HG02642 (cell line): ENCODE data around the gene RAB38.

Experiments used
- ATAC-seq: cut with Tn5 transposase; IDR thresholded peaks from one replicate; pipeline ENCODE4 v1.9.1; 2021; ENCODE audit warnings: mild to moderate bottlenecking; ENCODE audit not compliant: unreplicated experiment, poor library complexity

Gene RAB38

DNA sequence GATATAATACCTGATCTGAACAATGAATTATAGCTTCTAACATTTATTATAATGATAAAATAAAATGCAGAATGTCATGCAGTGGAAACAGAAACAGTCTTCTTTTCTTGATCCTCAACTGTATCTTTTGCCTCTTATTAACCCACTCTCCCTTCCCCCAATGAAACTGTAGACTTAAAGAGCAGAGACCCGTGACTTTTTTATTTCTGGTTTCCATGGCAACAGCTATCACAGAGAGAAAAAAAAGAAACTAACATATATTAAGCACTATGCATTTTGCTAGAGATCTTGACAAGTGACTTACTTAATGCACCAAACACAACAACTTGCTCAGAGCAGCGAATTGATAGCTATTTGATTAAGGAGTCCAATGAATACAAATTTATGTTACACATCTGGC lies 69.3 kb downstream of the RAB38 start:
- ATAC-seq, result no peak

DNA sequence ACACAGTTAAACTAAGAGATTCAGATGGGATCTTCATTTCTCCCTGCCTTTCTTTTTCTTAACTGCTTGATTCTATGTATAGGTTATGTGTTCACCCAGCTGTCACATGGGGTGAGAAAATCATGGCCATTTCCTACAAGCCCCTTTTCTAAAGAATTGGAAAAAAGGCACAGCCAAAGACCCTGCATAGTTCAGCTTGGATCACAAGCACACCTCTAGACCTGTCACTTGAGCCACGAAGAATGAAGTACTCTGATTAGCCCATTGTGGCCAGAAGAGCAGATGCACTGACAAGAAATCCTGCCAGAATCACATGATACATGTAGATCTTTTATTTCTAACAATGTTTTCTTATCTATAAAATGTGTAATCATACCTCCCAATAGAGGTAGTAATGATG lies 69.7 kb downstream of the RAB38 start:
- no peak for ATAC-seq

DNA sequence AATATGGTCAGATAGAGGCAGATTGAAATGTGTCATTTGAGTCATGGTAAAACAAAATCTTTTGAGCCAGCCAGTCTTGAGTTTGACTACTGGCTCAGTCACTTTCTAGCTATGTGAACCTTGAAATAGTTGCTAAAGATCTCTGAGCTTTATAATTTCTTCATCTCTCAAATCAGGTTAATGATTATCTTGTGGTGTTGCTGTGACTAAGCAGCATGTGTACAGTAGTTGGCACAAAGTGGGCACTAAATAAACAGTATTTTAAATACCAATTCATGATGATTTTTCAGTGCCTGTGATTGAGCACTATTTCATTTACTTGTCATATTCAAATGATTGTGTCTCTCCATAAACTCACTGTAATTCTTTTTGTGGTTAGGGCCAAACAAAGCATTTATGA lies 70.8 kb downstream of the RAB38 start:
- no peak for ATAC-seq

DNA sequence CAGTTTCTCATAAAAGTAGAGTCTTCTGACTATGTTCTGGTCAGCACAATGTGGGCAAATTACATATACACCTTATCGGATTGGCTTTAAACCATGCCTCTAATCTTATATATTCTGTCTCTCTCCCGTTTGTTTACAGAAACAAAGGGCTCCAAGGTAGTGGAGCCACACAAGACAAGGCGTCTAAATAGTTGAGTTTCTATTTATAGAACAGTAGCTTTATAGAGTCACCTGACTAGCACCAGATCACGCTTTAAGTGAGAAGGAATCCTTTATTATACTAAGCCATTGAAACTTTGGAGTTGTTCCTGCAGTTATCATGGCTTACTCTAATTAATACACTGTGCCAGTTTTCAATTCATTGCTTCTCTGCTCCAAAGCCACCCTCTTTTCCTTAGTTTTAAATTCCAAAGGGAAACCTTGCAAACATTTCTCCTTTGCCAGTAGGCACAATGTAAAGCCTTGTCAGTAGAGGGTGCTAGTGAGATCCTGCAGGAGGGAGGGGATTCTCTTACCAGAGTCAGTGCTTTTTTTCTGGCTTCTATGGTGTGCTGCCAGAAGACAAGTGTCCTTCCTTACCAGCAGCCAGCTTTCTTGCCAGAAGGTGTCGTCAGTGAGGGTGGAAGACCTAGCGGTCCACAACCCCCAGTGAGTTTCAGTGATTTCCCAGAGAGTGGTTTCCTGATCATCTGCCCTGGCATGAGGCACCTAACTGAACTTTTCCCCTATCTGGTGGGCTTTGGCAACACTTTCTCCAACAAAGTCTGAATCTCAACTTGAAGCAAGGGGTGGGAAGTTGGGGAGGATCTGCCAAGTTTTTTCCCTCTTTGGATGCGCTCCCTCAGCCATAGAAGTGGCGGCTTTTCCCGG lies 71.7 kb downstream of the RAB38 start:
- peak; percentile 92 for ATAC-seq

DNA sequence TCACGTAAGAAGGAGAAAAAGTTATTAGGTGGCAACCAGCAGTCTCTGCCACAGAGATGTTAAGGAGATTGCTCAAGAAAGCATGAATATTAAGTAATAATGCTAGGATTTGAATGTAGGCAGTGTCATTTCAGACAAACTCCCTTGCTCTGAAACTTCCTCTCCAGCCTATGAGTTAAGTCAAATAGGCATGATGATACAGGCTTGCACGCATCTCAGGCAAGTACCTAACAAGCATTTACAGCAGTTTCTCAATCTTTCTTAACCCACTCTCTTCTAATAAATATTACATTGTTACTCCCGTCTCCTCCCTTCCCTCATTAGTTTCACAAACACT lies 72.7 kb downstream of the RAB38 start:
- no peak for ATAC-seq

DNA sequence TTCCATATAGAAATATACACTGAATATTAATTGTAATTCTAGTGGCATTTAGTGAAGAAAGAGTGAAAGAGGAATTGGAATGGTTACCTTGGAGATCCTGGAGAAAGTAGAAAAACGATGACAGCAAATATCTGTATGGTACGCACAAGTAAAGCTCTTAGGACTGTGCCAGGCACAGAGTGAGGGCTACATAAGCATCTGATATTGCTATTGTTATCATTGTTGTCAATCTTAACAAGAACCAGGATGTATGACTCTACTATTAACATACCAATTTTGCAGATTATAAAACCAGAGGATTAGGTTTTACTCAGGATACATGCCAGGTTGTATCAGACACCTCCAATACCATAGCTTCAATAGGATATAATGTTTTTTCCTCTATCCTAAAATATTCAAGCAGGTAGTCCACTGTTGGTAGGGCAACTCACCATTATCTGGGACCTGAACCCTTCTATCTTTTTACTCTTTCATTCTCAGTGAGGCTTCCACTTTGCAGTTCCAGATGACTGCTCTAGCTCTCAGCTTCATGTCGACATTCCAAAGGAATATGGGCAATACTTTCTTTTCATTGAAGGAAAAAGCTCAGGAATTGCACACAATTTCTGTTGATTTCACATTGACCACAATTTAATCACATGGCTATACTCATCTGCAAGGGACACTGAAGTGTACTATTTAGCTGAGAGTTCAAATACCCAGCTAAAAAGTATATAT lies 73.2 kb downstream of the RAB38 start:
- no peak for ATAC-seq

DNA sequence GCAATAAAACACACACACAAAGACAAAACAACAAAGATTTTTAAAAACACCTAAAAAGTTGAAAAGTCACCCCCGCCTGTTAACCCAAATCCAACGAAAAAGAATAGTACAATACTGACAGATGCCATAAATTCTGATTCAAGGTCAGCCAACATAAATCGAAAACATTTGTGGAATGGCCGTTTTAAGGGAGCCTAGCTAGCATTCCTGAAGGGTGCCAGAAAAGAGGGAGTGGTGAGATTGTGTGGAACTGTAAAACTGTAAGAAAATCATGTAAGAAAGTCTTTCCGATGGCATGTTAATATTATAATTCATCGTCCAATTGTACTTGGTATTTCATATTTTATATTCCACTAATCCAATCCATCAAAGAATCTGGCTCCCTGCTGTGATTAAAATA lies 75.1 kb downstream of the RAB38 start:
- no peak for ATAC-seq

DNA sequence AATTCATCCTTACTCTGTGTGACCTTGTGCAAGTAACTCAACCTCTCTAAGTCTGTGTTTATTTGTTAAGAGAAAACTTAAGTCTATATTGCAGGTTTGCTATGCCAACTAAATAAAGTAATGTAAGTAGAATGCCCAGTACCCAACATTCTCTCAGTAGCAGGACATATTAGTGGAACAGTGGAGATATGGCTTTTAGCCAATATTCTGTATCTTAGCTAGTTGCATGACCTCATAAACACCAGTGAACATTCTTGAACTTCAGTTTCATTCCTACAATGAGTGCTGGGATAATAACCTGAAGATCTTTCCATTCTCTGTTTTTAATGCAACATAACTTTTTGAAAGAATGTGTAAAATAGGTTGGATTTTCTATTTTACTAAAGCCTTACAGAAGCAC lies 77.0 kb downstream of the RAB38 start:
- ATAC-seq, result no peak

DNA sequence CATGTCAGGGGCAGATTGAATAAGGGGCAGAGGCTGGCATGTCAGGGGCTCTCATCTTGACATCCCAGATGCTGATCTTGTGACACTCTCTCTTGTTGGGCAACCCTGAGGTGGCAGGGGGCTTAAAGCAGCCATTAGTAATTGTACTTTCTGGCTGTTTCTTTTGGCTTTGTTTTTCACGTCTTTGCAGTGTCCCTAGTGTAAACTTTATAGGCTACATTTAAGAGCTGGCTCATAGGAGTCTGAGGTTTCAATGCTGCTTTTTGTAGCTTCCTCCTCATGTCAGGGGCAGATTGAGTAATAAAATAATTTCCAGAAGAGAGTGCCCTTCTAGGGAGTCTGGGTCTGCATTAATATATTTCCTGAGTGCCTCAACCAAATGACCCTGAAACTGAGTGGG lies 86.1 kb downstream of the RAB38 start:
- ATAC-seq, result no peak

DNA sequence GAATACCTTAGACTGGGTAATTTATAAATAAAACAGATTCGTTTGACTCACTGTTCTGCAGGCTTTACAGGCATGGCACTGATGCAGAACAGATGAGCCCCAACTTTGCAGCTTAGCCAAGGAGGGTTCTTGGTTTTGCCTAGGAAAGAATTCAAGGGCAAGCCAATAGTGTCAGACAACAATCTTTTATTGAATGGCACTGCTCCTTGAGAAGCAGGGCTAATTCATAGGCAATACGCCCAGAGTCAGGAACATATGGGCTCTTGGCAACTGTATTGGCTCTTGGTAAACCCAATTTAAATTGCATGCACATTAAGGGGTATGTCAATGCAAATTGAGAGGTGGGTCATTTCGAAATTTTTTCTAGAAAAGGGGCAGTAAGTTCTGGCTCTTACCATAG lies 87.9 kb downstream of the RAB38 start:
- ATAC-seq, result no peak

DNA sequence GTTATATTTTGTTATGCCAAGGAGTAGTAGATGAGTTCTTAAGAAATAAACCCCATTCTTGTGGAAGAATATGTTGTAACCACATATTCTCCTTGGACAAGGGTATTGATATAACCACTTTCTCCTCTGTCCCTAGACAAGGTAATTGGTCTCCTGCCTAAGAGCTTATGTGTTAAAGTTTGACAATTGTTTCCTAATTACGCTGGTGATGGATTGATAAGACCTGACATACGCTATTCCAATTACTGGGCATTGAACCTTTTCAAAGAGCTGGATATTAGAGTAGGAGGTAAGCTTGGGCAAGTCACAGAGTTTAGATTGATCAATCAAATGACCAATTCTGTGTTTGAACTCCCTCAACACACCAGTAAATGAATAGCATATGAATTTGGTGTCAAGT lies 88.9 kb downstream of the RAB38 start:
- no peak for ATAC-seq

DNA sequence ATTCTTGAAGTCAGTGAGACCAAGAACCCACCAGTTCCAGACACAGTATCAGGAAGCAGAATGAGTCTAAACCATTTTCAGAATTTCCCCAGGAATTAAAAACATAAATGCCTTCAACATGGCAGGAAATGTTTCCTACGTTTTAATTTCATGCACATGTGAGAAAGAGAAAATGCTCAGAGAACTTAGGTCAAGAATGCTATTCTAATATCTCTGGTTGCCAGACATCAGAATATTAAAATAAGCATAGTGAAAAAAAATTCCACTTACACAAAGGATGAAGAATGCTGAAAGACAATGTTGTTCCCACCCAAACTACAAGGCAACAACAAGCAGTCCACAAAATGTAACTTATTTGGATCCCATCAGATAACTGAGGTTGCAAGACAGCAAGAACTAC lies 104.8 kb downstream of the RAB38 start:
- no peak for ATAC-seq

DNA sequence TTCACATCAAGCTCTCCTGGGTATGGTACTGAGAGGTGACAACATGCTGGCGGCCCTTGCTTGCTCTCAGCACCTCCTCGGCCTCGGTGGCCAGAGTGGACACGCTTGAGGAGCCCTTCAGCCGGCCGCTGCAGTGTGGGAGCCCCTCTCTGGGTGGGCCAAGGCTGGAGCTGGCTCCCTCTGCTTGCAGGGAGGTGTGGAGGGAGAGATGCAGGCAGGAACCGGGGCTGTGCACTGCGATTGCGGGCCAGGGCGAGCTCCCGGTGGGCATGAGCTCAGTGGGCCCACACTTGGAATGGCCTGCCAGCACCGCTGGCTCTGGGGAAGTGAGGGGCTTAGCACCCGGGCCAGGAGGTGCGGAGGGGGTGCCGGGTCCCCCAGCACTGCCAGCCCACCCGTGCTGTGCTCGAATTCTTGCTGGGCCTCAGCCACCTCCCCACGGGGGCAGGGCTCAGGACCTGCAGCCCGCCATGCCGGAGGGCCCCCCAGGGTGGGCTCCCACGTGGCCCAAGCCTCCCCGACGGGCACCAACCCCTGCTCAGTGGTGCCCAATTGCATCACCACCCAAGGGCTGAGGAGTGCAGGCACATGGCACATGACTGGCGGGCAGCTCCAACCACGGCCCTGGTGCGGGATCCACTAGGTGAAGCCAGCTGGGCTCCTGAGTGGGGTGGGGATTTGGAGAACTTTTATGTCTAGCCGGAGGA lies 106.2 kb downstream of the RAB38 start:
- ATAC-seq, result no peak

DNA sequence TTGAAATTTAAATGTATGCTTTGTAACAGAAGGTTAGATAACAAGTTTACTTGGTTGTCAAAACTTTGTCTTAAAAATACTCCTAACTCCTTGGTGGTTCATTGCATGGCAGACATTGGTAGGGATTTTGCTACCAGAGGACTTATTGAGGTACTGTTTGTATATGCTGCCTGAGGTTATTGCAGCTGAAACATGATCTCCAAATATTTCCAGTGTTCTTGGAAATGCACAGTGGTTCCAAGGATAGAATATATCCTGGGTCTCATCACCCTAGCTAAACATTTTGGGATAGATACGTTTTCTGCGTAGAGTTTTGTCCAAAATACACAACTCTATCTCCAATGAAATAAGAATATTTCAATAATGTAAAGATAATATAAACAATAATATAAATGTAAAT lies 109.2 kb downstream of the RAB38 start:
- no peak for ATAC-seq

DNA sequence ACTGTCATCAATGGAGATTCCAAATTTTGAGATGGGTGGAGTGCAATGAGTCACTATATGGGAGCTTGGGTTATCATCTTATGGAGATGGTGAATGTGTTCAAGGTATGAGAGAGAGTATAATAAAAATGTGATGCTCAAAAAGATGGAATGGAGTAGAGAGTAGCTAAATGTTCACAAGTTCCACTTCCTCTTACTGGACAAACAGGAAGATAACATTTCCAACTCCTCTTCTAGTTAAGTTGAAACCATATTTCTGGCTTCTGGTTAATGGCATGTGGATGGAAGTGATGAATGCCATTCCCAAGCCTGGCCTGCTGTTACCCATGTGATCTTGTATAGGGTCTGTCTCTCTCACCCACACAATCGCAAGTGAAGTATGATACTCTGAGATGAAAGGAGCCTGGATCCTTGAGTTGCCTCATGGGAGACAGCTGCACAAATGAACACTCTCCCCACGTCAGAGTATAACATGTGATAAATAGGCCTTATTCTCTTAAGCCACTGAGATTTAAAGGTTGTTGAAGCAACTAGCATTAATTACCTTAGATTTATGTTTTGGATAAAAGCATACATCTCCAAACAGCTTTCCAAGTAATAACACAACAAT lies 111.0 kb downstream of the RAB38 start:
- ATAC-seq, result no peak
